Thyroid gland (tissue), 4 donors: ENCODE results near the gene MNAT1.

Experiments used
- POLR2A ChIP-seq, 2 donors: fragments of 450-650 bp; IDR thresholded peaks; one replicate each; pipeline ENCODE4 v1.6.1; 2017; ENCODE audit warnings: antibody characterized with exemption in 2 of 2, mild to moderate bottlenecking in 2 of 2, moderate library complexity in 1 of 2
- TF ChIP-seq, protein P1 (sequence below), 6 experiments: fragments of 200-600 bp in 3 of 6; fragments of 450-650 bp in 3 of 6; sonication (generic) in 3 of 6; IDR thresholded peaks; one replicate each; pipeline ENCODE4 v1.5.1; 2016 to 2019; ENCODE audit warnings: antibody characterized with exemption in 6 of 6, mild to moderate bottlenecking in 2 of 6, inconsistent platforms in 1 of 6, moderate library complexity in 1 of 6

DNA sequence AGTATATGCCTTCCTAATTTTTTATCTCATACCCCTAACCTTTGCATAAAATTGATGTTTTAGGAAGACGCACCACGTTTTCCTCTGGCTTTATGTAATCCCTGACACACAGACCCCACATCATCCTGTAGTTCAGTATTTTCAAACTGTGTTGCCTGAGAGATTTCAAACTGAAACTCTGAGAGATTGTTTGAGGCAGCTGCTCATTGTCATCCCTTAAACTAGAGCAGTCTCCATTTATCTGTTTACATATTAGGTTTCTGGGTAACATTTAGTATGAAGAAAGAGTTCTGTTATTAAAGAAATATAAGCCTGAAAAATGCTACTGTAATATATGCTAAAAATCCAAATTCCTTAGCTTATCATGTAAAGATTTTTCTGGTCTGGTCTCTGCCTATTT is 24.3 kb downstream of the MNAT1 start:
- TF ChIP-seq, protein P1, sequence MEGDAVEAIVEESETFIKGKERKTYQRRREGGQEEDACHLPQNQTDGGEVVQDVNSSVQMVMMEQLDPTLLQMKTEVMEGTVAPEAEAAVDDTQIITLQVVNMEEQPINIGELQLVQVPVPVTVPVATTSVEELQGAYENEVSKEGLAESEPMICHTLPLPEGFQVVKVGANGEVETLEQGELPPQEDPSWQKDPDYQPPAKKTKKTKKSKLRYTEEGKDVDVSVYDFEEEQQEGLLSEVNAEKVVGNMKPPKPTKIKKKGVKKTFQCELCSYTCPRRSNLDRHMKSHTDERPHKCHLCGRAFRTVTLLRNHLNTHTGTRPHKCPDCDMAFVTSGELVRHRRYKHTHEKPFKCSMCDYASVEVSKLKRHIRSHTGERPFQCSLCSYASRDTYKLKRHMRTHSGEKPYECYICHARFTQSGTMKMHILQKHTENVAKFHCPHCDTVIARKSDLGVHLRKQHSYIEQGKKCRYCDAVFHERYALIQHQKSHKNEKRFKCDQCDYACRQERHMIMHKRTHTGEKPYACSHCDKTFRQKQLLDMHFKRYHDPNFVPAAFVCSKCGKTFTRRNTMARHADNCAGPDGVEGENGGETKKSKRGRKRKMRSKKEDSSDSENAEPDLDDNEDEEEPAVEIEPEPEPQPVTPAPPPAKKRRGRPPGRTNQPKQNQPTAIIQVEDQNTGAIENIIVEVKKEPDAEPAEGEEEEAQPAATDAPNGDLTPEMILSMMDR (IDR thresholded peaks at IDR 0.05) = no peak
- no peak for TF ChIP-seq POLR2A (IDR thresholded peaks at IDR 0.05)
